GM18520 (cell line): ENCODE results near the gene SH3TC2.

ENCODE experiments used
- ATAC-seq: cut with Tn5 transposase; IDR thresholded peaks from one replicate; pipeline ENCODE4 v1.9.1; 2021; ENCODE audit not compliant: unreplicated experiment

Gene SH3TC2

DNA sequence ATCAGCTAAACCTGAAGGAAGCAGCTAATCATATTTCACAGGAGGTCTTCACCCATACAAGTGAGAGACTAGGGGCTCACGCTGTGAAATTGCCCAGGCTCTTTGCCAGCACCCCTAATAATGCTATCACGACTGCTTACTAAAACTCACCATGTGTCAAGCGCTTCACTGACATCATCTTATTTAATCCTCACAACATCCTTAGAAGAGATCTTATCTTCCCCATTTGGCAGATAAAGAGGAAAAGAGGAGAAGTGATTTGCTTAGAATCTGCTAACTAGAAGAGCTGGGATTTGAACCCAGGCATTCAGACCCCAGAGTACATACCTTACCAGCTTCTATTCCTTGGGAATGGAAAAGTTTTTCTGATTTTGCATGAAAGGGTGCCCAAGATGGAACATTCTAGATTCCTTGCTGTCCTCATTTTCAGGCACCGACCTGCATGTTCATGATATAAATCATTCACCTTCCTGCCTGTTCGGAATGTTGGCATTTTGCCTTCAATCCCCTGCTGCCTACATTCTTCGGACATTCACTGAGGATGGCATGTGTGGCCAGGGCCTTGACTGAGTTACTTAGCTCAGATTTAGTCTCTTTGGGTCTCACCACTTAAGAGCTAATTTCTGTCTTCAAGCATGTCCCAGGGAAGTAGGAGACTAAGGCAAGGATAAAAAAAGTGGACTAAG lies 88.1 kb downstream of the SH3TC2 start:
- ATAC-seq: no peak

DNA sequence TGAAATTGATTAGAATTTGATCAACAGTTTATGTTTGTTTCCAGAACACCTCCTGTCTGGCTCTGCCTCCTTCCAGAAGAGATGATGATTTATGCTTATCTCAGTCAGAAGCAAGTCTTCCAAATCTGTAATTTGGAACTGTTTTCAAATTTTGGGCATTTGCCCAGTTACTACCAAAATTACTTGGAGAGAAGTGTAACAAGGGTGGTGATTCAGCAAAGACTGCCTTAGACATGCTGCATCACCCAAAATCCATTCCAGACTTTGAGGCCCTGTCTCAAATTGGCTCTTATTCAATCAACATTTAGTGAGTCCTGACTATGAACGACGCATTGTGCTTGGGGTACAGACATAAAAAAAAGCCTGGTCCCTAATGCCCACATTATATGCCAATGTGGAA lies 89.4 kb downstream of the SH3TC2 start:
- ATAC-seq: no peak

DNA sequence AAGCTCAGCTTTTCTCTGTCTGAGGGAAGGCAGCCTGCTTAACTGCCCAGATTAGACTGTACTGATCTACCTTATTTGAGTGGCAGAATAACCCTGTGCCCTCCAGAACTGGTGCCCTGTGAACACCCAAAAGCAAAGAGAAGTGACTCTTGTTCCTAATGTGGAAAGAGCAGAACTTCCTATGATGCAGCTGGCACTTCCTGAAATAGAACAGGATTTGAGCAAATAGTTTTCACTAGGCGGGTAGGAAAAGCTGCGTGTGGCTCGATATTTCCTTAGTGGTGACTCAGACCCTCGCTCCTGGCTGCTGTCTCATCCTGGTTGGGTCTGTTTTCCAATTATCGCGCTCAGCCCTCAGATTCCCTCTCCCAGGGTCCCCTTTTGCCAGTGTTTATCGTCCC lies 89.9 kb downstream of the SH3TC2 start:
- ATAC-seq: no peak

DNA sequence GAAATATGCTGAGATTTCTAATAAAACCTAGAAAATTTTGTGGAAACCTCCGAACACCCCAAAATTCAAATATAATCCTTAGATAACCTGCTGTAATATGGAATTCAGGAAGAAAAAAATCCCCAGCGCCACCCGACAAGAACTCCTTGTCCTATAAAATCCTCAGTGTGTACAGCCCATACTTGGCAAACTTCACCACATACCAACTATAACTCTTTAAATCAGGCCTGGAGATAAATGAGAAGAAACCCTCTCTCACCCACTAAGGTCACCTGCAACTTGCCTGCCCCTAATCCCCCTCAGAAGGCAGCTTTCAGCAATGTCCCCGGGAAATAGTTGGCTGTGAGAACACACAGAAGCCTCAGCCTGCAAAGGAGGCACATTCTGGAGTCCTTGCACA lies 90.5 kb downstream of the SH3TC2 start:
- no peak for ATAC-seq

DNA sequence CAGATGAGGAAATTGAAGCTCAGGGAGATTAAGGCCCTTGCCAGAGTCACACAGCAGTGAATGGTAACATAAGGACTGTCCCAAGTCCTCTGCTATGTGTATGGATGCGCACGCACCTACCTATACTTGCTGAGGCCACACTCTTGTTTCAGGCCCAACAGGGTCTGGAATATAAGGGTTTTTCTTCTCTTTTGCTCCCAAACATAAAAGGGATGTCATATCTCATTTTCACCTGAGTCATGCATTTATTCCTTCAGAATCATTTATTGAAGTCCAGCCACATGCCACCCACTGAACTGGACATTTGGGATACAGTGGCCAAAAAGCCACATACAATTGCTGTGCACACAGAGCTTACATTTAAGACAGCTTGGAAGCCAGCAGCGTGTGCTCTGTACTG lies 92.0 kb downstream of the SH3TC2 start:
- ATAC-seq: no peak

DNA sequence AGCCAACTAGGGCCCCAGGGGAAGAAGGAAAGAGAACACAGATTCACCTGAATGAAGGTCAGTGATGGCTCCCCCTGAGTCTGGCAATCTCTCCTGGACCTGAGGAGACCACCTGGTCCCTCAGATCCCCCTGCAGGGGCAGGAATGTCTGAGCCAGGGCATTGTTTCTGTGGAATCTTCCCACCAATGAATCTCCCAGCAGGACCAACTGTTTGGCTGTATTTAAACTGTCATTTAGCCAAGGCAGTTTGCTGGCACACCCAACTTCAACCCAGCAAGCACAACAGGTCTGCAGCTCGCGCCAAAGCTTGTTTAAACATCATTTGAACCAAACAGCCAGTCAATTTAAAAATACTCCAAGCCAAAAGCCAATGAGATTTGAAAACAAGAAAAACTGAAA lies 92.6 kb downstream of the SH3TC2 start:
- ATAC-seq: no peak

DNA sequence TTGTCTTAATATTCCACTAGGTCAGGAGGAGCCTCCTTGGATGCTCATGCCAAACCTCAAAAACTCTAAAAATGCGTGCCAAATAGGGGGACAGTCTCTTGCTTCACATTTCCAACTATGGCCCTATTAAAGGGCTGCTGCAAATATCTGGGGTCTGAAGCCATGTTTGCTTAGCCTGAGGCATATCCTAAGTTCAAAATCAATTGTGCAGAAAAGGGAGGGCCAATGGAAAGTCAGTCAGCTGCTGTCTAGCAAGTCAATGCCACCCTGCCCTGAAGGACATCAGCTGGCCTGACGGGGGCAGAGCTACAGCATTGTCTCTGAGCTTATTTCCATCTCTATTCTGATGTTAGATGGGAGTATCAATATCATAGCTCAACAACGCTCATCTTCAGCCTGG lies 93.6 kb downstream of the SH3TC2 start:
- no peak for ATAC-seq

DNA sequence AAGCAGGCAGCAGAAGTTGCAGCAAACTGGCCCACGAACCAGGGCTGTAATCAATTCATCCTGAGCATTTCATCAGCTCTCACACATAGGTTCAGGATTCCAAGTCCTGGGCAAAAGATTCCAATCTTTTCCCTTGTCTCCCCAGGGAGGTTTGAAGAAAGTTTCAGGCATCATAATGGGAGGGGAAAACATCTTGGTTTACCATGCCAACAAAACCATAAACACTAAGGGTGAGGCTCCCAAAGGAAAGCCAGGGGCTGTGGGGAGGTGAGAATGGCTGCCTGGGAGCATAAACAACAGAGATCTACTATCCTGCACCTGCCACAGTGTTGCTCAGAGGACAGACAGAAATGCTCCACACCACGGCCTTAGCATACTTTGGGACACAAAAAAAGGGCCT lies 94.6 kb downstream of the SH3TC2 start:
- no peak for ATAC-seq

DNA sequence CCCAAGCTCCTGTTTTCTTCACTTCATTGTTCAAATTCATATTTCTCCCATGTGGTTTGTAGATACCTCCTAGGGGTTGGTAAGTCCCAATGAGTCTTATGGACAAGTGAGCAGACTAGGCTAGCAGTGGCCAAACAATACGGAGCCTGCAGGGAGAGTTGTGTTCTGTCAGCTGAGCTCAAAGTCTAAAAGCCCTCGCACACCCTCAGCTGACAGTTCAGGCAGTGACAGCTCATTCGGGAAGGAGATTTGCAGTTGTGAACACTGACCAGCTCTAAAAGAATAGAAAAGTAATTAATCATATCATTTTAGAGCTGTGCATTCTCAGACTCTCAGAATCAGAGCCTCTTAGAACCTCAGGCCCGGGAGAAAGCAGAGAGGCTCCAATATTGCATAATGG lies 95.1 kb downstream of the SH3TC2 start:
- ATAC-seq: no peak

DNA sequence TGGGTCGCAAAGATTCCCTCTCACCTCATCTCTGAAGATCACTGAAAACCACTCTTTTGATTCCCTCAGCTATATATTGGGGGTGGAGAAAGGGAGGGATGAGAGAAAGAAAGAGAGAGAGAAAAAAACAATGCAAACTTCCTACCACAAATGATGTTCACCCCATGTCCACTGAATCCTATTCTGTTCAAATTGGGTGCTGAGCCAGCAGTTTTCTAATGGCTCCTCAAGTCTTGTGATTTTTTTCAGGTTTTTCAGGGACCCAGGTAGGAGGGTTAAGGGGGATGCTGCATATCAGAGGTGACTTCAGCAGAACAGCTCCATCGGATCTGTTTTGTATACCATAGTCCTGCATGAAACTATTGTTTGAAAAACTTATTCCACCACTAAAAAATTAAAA lies 95.9 kb downstream of the SH3TC2 start:
- ATAC-seq: no peak

DNA sequence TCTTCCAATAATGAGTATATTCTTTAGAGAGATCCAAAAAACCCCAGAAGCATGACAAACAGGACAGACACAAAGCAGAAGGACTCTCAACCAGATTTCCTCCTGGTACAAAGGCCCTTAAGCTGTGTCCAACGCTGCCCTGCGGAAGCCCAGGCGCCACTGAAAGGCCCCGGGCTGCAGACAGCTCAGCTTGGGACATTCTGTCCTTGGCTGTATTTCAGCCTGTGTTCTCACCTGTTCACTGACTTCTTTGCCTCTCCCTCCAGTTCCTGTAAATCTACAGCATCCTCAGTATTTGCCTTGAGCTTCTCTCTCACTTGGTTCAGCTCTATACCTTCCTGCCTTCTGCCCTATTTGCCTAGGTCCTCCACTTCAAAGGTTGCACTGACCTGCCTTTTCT lies 96.5 kb downstream of the SH3TC2 start:
- ATAC-seq: no peak

DNA sequence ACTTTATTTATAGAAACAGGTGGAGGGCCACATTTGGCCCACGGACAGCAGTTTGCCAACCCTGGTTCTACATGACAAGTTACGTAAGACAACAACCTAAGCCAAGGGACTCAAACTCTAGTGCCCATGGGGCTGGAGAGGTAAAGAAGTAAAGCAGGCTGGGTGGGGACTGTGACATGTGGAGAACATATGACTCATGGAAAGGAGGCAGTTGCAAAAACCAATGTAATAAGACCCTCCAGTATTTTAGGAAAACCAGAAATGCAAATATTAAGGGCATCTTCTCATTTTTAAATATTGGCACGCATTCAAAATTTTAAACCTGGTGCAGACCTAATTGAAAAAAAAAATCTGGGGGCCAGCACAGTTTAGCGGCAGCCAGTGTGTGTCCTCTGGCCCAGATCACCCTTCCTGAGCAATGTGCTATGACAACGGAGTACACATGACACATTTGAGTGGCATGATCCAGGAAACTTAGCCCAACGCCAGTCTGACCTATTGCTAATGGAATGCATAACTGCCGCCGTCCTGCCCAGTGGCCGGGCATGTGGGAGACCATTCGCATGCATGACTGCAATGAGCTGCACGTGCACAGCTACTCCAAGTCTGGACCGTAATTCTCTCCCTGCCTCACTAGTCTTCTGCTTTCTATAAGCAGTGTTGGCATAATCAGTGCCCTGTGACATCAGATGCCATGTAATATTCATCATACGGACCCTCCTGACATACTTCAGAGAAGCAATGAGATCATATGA lies 97.2 kb downstream of the SH3TC2 start:
- no peak for ATAC-seq

DNA sequence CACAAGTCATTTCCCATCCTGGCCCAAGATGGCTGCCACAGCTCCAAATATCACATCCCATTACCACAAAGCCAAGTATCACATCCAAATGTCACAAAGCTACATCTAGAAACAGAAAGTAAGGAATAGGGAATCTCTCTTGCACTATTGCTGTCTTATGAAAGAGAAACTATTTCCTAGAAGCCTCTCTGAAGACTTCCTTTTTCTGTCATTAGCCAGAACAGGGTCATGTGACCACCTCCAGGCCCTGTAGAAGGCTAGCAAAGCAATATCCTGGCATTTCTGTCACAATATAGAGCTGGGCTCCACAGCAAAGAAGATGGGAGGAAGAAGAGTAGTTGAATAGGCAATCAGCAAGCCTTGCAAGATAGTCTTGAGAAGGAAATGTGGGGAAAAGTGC lies 99.2 kb downstream of the SH3TC2 start:
- no peak for ATAC-seq

DNA sequence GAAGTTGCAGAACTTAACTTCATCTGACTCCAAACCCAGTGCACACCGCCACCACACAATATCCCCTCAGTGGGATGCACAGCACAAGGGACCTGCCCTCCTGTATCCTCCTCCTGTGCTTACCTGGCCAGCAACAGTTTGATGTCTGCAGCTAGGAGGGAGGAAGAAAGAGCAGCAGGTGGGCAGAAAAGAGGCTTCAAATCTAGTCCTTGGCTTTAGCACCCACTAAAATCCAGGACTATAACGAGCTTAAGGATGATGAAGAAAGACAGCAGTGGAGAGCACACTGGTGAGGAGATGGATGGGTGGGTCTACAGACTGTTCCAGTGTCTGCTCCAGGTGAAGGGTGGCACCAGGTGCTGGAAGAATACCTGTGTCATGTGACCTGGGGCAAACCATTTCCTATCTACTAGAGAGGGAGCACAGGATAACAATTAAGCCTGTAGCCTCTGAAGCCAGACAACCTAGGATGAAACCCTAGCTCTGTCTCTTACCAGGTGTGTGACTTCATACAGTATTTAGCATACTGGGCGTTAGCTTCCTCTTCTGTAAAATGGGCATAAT lies 100.0 kb downstream of the SH3TC2 start:
- no peak for ATAC-seq

DNA sequence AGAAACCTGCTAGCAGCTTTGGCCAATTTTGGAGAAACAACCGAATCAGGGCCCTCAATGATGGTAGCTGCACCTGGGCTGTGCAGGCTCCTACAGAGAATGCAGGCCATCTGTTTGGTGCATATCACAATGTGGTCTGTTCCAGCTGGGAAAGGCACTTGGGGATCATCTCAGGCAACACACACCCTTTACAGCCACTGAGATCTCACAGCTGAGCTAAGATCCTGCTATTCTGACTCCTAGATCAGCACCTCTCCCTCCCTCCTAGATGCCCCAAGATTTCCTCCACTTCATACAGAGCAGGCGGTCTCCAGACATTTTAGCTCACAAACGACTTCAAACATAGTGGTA lies 100.7 kb downstream of the SH3TC2 start:
- no peak for ATAC-seq

DNA sequence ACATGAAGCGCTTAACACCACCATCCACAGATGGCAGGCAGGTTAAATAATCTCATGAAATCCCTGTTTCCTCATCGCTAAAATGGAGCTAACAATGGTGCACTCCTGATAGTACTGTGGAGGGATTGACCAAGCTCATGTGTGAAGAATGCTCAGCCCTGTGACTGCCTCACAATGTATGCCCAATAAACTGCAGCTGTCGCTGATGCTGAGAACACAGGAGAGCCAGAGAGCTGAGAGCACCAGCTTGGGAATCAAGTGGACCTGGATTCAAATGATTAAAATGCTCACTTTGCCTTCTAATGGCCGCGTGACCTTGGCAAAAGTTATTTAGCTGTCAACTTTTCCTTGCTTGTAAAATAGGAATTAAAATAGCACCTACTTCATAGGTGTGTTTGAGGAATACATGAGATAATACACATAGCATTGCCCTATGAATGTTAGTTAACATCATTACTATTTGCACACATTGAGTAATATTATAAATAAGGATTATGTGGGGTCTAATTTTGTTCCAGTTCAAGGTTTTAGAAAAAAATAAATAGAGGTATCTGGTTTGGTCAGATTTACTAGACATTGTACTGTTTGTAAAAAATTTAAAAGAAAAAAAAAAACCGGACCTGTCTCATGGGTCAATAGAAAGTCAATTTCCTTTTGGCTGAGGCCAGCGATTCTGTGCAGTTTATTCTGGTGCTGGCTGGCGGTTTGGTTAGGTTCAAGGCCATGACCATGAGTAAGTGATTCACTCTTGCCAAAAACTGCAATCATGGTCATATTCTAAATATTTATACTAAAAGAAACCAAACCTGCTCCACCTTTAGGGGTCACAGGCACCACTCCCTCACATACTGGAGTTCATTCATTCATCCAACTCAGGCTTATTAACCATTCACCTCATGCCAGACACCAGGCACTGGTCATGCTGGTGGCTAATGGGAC lies 101.3 kb downstream of the SH3TC2 start:
- no peak for ATAC-seq

DNA sequence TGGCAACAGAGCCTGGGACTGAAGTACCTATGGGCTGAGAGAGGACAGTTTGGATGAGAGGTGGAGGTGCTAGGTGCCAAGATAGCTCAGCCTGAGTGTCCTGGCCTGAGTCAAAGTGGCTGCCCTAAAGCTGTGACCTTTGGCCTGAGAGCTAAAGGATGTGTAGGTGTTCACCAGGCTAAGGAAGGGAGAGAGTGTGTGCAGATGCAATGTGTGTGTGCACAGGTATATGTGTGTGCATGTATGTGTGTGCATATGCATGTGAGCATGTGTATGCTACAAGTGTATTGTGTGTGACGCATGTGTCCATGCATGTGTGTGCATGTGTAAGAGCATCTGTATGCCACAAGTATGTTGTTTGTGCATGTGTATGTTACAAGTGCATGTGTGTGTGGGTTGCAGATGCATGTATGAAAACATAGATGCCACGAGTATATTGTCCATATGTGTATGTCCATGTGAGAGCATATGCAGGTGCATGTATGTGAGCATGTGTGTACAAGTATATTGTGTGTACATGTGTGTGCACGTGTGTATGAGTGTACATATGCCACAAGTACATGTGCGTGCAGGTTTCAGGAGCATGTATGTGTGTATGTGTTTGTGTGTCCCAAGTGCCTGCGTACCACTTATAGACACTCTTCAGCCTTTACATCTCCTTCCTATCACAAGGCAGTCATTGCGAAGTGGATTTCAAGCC lies 102.6 kb downstream of the SH3TC2 start:
- no peak for ATAC-seq

DNA sequence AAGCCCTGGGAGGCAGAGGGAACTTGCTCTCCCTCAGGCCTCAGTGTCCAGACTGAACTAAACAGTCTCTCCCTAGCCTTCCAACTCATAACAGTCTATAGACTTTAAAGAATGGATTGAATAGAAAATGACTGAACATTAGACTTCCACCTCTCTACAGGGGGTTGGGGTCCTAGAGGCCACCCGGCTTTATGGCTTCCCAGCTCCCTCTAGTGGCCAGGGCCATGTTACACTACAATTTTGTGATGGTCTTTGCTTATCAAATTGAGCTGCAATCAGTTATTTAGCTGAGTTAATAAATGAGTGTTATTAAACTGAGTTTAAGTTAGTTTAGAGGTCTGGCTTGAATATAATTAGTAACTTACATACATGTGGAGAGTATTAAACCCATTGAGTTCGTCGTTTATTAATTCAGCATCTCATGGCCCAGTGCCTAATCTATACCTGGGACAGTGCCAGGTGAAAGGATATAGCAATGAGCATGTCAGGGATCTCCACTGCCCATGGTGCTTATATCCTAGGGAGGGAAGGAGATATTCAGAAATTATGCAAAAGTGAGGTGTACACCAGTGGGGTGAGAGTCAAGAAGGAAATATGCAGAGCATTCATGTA lies 105.2 kb downstream of the SH3TC2 start:
- ATAC-seq: no peak

DNA sequence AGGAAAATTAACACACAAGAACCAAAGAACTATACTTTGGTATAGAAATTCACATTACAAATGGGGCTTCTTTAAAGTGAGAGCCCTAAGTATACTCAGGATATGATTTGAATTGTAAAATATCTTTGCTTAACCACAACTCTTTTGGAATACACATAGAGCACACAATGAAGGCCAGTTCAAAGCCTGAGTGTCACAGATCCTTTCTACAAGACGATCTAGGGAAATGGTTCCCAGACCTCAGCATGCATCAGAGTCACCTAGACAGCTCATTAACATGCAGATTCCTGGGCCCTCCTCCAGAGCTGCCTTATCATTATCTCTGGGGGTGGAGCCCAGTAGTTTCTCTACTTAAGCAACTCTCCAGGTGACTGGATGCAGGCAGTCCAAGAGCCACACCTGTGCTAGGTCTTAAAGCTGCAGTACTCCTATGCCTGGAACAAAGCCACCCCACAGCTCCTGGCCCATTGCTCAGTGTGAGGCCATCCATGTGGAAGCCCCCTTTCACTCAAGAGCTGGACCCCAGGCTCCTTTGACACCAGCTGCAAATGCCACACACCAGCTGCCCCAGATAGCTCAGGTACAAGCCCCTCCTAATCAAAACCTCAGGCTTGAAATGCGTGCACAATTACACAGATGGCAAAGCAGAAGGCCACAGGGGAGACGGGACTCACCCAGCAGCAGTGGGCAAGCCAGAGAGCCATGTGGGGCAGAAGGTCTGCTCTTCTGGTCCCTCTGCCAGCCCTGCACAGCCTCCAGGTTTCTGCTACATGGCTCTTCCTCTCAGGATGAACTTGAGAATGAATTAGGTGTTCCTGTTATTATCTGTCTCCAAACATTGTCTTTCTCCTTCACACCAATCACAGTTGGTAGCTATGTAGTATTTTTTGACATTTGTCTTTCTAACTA lies 106.1 kb downstream of the SH3TC2 start:
- no peak for ATAC-seq
